HG03378 (cell line): Measurements from ENCODE around the gene DNAH2.

Experiments used
- ATAC-seq: cut with Tn5 transposase; IDR thresholded peaks from one replicate; pipeline ENCODE4 v1.9.1; 2021; ENCODE audit warnings: mild to moderate bottlenecking, moderate library complexity; ENCODE audit not compliant: unreplicated experiment

Gene DNAH2

DNA sequence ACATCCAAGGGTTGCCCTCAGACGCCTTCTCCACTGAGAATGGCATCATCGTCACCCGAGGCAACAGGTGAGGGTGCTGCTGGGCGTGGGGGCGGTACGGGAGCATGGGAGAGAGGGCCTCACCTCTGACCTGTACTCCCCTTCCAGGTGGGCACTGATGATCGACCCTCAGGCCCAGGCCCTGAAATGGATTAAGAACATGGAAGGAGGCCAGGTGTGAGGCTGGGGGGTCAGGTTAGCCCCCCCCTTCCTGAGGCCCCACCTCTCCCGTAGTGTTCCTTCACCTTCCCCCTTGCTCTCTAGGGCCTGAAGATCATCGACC is 100.1 kb downstream of the DNAH2 start:
- ATAC-seq = no peak

- ATAC-seq = no peak
These were observed 100.5 kb downstream of the DNAH2 start for GRCh38 chr17:7818026-7818425.

DNA sequence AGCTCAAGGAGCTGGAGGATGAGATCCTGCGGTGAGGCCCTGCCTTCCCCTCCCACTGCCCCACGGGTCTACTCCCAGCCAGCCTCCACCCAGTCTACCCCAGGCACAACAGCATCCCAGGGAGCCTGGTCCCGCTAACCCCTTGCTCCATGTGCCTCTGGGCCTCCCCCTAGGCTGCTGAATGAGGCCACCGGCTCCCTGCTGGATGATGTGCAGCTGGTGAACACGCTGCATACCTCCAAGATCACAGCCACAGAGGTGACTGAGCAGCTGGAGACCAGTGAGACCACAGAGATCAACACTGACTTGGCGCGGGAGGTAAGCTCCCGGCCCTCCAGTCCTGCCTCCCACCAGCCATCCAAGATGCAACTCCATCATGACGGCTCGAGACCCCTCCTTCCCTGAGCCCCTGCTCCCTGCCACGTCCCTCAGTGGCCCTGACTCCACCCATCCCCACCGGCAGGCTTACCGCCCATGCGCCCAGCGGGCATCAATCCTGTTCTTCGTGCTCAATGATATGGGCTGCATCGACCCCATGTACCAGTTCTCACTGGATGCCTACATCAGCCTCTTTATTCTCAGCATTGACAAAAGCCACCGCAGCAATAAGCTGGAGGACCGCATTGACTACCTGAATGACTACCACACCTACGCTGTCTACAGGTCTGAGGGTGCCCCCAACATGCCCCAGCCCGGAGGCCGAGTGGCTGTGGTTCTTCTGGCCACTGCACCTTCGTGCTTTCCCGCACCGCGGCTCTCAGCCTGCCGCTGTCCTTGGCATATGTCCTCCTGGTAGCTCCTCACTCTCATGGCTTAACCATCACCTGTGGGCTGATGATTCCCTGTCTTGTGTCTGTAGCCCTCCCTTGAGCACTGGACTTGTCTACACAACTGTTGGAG is 101.5 kb downstream of the DNAH2 start:
- ATAC-seq = no peak

GRCh38 chr17:7820231-7820630 is 102.7 kb downstream of the DNAH2 start:
- ATAC-seq = no peak

- ATAC-seq = no peak
These were observed 104.6 kb downstream of the DNAH2 start for GRCh38 chr17:7822126-7822525.

DNA sequence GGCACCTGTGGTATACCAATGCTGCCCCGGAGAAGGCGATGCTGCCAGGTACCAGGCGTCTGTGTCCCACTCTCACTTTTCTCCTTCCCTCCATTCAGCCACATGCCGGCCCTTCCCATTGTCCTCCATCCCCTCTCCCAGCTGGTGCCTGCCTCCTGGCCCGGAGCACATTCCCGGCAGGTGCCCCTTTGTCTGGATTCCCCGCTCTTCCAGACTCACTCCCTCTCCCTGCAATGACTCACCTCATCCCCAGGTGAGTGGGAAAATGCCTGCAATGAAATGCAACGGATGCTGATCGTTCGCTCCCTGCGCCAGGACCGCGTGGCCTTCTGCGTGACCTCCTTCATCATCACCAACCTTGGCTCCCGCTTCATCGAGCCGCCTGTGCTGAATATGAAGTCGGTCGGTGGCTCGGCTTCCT is 106.0 kb downstream of the DNAH2 start:
- ATAC-seq = no peak

DNA sequence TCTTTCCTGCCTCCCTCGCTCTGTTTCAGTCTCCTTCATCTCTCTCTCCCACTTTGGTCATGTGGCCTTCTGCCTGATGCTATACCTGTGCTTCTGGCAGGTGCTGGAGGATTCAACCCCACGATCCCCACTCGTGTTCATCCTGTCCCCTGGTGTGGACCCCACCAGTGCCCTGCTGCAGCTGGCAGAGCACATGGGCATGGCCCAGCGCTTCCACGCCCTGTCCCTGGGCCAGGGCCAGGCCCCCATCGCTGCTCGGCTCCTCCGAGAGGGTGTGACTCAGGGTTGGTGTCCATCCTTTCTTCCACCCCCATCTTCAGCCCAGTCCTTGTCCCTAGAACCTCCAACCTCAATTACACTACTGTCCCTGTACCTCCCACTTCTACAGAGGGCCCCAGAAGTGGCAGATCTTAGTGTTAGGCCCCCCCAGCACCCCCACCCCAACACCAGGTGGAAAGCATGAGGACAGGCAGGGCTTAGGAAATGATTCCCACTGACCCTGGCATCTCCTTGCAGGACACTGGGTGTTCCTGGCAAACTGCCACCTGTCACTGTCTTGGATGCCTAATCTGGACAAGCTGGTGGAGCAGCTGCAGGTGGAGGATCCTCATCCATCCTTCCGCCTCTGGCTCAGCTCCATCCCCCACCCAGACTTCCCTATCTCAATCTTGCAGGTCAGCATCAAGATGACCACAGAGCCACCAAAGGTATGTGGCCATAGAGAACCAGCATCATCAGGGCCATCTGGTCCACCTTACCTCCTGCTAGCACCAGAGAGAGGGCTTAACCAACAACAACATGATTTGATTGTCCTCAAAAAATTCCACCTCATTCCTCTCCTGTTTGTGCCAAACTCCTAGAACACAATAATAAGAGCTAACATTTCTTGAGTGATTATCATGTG is 106.7 kb downstream of the DNAH2 start:
- ATAC-seq = no peak

GRCh38 chr17:7825206-7825990 is 107.9 kb downstream of the DNAH2 start:
- no peak for ATAC-seq

DNA sequence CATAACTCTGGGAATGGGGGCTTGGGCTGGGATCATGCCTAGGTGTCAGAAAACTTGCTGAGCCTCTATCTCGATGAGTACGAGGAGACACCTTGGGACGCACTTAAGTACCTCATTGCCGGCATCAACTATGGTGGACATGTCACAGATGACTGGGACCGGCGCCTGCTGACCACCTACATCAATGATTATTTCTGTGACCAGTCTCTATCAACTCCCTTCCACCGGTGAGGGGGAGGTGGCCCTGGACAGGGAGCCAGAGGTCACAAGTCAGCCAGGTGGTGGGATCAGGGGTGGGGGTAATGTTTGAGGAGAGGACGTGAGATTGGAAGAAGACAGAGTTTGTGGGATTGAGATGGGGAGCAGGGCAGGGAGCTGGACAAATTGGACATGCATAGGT is 113.1 kb downstream of the DNAH2 start:
- ATAC-seq = no peak

GRCh38 chr17:7831233-7831632 is 113.7 kb downstream of the DNAH2 start:
- no peak for ATAC-seq

DNA sequence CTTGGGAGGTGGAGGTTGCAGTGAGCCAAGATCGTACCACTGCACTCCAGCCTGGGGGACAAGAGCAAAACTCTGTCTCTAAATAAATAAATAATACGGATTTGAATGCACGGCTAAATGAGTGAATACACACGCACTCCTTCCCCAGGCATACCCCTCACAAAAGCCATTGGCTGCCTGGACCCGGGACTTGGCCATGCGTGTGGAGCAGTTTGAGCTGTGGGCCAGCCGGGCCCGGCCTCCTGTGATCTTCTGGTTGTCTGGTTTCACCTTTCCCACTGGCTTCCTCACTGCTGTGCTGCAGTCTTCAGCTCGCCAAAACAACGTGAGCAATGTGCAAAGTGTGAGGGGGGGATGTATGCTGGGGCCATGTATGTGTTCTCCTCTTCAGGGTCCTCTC is 114.9 kb downstream of the DNAH2 start:
- ATAC-seq = no peak

GRCh38 chr17:7833011-7833794 is 115.7 kb downstream of the DNAH2 start:
- ATAC-seq = no peak

- no peak for ATAC-seq
These were observed 116.4 kb downstream of the DNAH2 start, which contains the start of gene KDM6B for GRCh38 chr17:7833795-7834541. TSS of gene KDM6B (plus strand) at chr17:7834217. CDS start at chr17:7845555, 11,338 bp downstream.

- ATAC-seq = peak; percentile 11
These were observed 117.0 kb downstream of the DNAH2 start for GRCh38 chr17:7834542-7834956.

DNA sequence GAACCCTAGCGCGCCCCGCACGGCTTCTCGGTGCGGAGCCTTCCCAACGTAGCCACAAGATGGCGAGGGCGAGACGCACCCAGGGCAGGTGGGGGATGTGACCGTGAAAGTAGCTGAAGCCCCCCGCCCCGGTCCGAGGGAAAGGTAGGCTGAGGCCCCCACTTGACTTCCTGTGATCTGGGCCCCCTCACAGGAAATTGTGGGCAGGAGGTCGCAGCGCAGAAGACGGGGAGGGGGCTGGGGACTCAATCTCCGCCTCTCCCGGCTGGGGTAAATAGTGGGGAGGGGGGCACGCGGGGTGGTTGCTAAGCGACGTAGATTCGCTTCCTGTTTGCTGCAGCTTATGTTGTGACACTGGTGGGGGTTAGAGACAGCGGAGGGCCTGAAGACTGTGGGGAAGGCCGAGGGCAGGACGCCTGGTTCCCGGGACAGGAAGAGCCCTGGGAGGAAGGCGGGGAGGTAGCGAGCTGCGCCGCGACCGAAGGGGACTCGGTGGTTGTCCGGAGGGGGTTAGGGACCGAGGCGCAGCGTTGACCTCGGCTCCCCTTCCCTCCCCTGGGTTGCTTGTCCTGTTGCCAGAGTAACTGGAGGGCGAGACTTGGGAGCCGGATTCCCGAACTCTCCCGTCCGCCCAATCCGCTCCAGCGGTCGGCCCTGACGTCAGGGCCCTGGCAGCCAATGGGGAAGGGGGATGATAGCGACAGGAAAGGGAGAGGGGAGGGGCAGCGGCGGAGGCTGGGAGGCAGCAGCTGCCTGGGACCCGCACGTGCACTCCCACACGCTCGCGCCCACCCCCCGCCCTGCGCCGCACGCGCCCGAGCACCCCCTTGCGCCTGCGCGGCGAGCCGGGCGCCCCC is 117.6 kb downstream of the DNAH2 start:
- ATAC-seq = peak; percentile 24

- ATAC-seq = peak; percentile 23
These were observed 118.5 kb downstream of the DNAH2 start for GRCh38 chr17:7835814-7836595.

GRCh38 chr17:7836596-7837407 is 119.3 kb downstream of the DNAH2 start:
- no peak for ATAC-seq
